Measurements from ENCODE around the gene SCLT1.

Gene SCLT1

DNA sequence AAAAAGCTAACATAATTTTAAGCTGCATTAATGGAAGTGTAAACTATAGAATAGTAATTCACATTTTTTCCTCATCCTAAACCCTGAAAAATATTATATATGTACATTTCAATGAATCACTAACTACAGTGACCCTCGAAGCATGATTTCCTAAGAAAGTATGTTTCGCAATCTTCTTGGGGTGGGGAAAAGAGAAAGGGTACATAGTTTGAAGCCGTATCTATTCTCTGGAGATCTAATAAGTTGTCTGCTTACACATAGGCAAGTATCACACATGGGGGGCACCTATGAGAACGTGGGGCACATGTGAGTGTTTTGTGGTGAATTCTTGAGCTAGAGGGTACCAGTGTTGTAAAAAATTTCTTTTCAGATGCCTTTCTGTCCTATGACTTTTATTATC is 212.7 kb downstream of the SCLT1 start:
- no peaks in the 10 kb centered on the region for H3K4me1 ChIP-seq (ENCODE audit: control insufficient read depth, insufficient read depth, low read length)
- no peak overlapping the region for H3K27ac ChIP-seq (ENCODE audit: low read length)
- H3K27me3 ChIP-seq (ENCODE audit: control insufficient read depth, insufficient read depth, low read length) = no peaks in the 10 kb centered on the region
- no peak for DNase-seq (ENCODE audit: low read depth, low spot score)
- no peaks in the 10 kb centered on the region for H3K36me3 ChIP-seq (ENCODE audit: control insufficient read depth, insufficient read depth, low read length)
- H3K4me3 ChIP-seq (ENCODE audit: low read length) = no peak overlapping the region
- no CpG with 5 or more reads among the region's 4 CpGs for WGBS (ENCODE audit: insufficient coverage, insufficient read length)
- no peaks in the 10 kb centered on the region for H3K9me3 ChIP-seq (ENCODE audit: control insufficient read depth, insufficient read depth, low read length)

GRCh38 chr4:128879971-128880370 is 213.4 kb downstream of the SCLT1 start:
- Histone ChIP-seq H3K4me1 (ENCODE audit: control insufficient read depth, insufficient read depth, low read length) (no peaks in the 10 kb centered on the region), H3K27me3 (ENCODE audit: control insufficient read depth, insufficient read depth, low read length) (no peaks in the 10 kb centered on the region), H3K4me3 (ENCODE audit: low read length) (no peak overlapping the region), H3K27ac (ENCODE audit: low read length) (no peak overlapping the region), H3K9me3 (ENCODE audit: control insufficient read depth, insufficient read depth, low read length) (no peaks in the 10 kb centered on the region), H3K36me3 (ENCODE audit: control insufficient read depth, insufficient read depth, low read length) (no peaks in the 10 kb centered on the region)
- no peak for DNase-seq (ENCODE audit: low read depth, low spot score)
- WGBS (ENCODE audit: insufficient coverage, insufficient read length) = no CpG with 5 or more reads among the region's 2 CpGs

DNA sequence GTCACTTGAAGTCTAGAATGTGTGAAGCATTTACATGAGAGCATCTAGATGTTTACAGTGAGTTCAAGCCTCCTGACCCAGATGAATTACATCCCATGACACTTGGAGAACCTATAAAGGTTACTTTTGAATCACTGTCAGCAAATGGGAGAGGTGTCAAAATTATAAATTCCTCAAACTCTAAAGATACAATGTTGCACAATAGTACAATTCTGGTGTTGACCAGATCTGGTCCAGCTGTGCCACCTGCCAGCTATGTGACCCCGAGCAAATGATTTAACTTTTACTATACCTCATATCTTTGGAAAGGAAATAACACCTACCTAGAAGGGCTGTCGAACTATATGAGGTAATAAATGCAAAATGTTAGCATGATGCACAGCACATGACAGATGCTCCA is 214.1 kb downstream of the SCLT1 start:
- no CpG with 5 or more reads among the region's 2 CpGs for WGBS (ENCODE audit: insufficient coverage, insufficient read length)

DNA sequence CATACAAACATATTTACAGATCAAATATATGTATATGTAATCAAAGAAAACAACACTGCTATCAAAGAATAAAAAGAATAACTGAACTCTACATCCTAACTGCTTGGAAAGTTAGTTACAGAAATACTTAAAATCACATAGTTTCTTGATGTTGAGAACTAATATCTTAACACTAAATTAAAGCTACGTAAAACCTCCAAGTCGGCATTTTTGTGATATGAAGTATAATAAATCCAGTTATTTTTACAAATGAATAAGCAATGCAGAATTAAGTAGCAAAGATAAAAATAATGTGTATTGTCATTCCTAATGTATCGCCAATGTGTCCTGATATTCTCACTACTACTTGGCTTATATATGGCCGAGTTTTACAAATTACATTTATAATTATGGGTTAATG is 215.4 kb downstream of the SCLT1 start:
- no peaks in the 10 kb centered on the region for H3K27me3 ChIP-seq (ENCODE audit: control insufficient read depth, insufficient read depth, low read length)
- H3K9me3 ChIP-seq (ENCODE audit: control insufficient read depth, insufficient read depth, low read length) = no peaks in the 10 kb centered on the region
- DNase-seq (ENCODE audit: low read depth, low spot score) = no peak
- H3K4me3 ChIP-seq (ENCODE audit: low read length) = no peak overlapping the region
- WGBS (ENCODE audit: insufficient coverage, insufficient read length) = no CpG with 5 or more reads among the region's 4 CpGs
- H3K4me1 ChIP-seq (ENCODE audit: control insufficient read depth, insufficient read depth, low read length) = 0 out of 2 replicates have a peak, but pooled peaks cover under 1% of the 10 kb centered on the region
- no peaks in the 10 kb centered on the region; the same call in 1 of the 2 replicates for H3K36me3 ChIP-seq (ENCODE audit: control insufficient read depth, insufficient read depth, low read length)
- H3K27ac ChIP-seq (ENCODE audit: low read length) = no peak overlapping the region

More for the DNA sequence above, 214.1 kb downstream of the SCLT1 start:
- no peak overlapping the region for H3K27ac ChIP-seq (ENCODE audit: low read length)
- no peaks in the 10 kb centered on the region for H3K4me1 ChIP-seq (ENCODE audit: control insufficient read depth, insufficient read depth, low read length)
- H3K27me3 ChIP-seq (ENCODE audit: control insufficient read depth, insufficient read depth, low read length) = no peaks in the 10 kb centered on the region
- no peaks in the 10 kb centered on the region for H3K36me3 ChIP-seq (ENCODE audit: control insufficient read depth, insufficient read depth, low read length)
- DNase-seq (ENCODE audit: low read depth, low spot score) = no peak
- H3K4me3 ChIP-seq (ENCODE audit: low read length) = no peak overlapping the region
- H3K9me3 ChIP-seq (ENCODE audit: control insufficient read depth, insufficient read depth, low read length) = no peaks in the 10 kb centered on the region

DNA sequence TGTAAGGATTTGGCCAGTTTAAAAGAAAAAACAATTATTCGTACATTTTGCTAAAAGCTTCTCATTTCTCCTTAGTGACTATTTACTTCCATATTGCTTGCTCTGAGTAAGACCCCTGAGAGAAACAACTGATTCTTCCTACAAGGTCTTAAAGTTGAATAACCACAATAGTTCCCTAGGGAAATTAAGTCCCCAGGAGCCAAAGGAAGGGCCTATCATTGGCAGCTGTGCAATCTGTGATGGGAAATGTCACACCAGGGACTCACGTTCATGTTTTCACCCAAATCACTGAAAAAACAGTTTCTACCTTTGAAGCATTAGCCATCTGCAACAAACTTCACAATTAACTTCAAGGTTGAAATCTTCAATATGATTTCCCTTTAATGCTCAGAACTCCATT is 217.1 kb downstream of the SCLT1 start:
- DNase-seq (ENCODE audit: low read depth, low spot score) = no peak
- H3K9me3 ChIP-seq (ENCODE audit: control insufficient read depth, insufficient read depth, low read length) = no peaks in the 10 kb centered on the region
- H3K27ac ChIP-seq (ENCODE audit: low read length) = no peak overlapping the region
- H3K4me1 ChIP-seq (ENCODE audit: control insufficient read depth, insufficient read depth, low read length) = 0 out of 2 replicates have a peak, but pooled peaks cover 1% of the 10 kb centered on the region
- no peak overlapping the region for H3K4me3 ChIP-seq (ENCODE audit: low read length)
- WGBS (ENCODE audit: insufficient coverage, insufficient read length) = no CpG with 5 or more reads among the region's 2 CpGs
- peaks cover 9% of the 10 kb centered on the region; the same call in 1 of the 2 replicates for H3K36me3 ChIP-seq (ENCODE audit: control insufficient read depth, insufficient read depth, low read length)
- no peaks in the 10 kb centered on the region for H3K27me3 ChIP-seq (ENCODE audit: control insufficient read depth, insufficient read depth, low read length)

GRCh38 chr4:128871948-128872347 is 221.4 kb downstream of the SCLT1 start:
- no CpG with 5 or more reads among the region's 9 CpGs for WGBS (ENCODE audit: insufficient coverage, insufficient read length)
- Histone ChIP-seq H3K27ac (ENCODE audit: low read length) (no peak overlapping the region), H3K36me3 (ENCODE audit: control insufficient read depth, insufficient read depth, low read length) (peaks cover 32% of the 10 kb centered on the region; the same call in 1 of the 2 replicates), H3K27me3 (ENCODE audit: control insufficient read depth, insufficient read depth, low read length) (no peaks in the 10 kb centered on the region), H3K9me3 (ENCODE audit: control insufficient read depth, insufficient read depth, low read length) (no peaks in the 10 kb centered on the region), H3K4me3 (ENCODE audit: low read length) (no peak overlapping the region), H3K4me1 (ENCODE audit: control insufficient read depth, insufficient read depth, low read length) (0 out of 2 replicates have a peak, but pooled peaks cover 1% of the 10 kb centered on the region)
- DNase-seq (ENCODE audit: low read depth, low spot score) = no peak

DNA sequence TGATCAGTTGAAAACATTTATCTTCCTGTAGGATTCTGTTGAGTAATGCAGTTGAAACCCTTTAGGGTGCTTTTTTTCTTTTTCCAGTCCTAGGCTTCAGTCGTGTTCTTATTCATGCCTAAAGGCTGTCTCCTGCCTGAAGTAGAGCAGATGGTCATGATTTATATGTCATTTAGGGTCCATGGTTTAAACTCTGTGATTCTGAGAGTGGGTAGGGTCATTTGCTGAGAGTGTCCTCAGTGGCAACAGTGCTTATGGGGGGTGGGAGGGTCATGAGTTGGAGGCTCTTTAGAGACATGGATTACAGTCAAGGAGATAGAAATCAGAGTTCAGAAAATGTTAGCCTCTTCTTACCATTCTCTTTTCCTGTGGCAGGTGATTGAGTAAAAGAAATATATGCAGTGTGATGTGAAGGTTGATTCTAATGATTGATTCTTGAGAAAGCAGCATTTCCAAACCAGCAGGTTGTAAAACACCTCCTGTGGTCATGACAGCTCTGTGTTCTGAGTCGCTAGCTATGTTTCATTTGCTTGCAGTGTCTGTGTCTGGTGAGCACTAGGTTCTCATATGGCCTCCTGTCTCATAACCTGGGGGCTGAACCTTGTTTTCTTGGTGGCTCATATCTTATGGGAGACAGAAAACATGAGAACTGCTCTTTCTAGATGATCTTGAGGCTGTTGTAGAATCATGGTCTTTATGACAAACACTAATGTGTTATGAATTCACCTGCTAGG is 223.4 kb downstream of the SCLT1 start:
- Histone ChIP-seq H3K27ac (ENCODE audit: low read length) (no peak overlapping the region), H3K27me3 (ENCODE audit: control insufficient read depth, insufficient read depth, low read length) (no peaks in the 10 kb centered on the region), H3K36me3 (ENCODE audit: control insufficient read depth, insufficient read depth, low read length) (peaks cover 40% of the 10 kb centered on the region; the same call in 1 of the 2 replicates), H3K4me3 (ENCODE audit: low read length) (no peak overlapping the region), H3K4me1 (ENCODE audit: control insufficient read depth, insufficient read depth, low read length) (0 out of 2 replicates have a peak, but pooled peaks cover 1% of the 10 kb centered on the region), H3K9me3 (ENCODE audit: control insufficient read depth, insufficient read depth, low read length) (no peaks in the 10 kb centered on the region)
- DNase-seq (ENCODE audit: low read depth, low spot score) = no peak
- WGBS (ENCODE audit: insufficient coverage, insufficient read length) = no CpG with 5 or more reads among the region's 2 CpGs

- WGBS (ENCODE audit: insufficient coverage, insufficient read length) = no CpG with 5 or more reads among the region's 3 CpGs
- H3K4me1 ChIP-seq (ENCODE audit: control insufficient read depth, insufficient read depth, low read length) = peaks cover 3% of the 10 kb centered on the region; the same call in 1 of the 2 replicates
- peaks cover 43% of the 10 kb centered on the region; the same call in 1 of the 2 replicates for H3K36me3 ChIP-seq (ENCODE audit: control insufficient read depth, insufficient read depth, low read length)
- H3K9me3 ChIP-seq (ENCODE audit: control insufficient read depth, insufficient read depth, low read length) = no peaks in the 10 kb centered on the region
- H3K27ac ChIP-seq (ENCODE audit: low read length) = no peak overlapping the region
- no peaks in the 10 kb centered on the region for H3K27me3 ChIP-seq (ENCODE audit: control insufficient read depth, insufficient read depth, low read length)
- no peak for DNase-seq (ENCODE audit: low read depth, low spot score)
- no peak overlapping the region for H3K4me3 ChIP-seq (ENCODE audit: low read length)
These were observed 224.6 kb downstream of the SCLT1 start for GRCh38 chr4:128868758-128869157.

DNA sequence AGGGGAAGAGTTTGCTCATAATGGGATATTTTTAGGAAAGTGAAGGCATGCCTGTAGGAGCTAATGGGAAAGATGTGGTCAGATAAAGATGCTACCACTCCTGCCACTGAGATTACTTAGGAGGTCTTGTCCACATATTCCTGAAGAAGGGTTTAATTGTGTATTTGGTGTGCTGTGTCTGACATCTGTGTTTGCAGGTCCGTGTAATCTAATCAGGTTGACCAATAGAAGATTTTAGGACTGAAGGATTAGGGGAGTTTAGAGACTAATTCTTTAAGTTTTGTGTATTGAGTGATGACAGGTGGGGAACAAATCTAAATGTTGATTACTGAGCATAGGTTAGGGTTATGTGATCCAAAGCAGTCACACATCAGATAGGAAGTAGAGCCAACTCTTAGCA is 226.6 kb downstream of the SCLT1 start:
- DNase-seq (ENCODE audit: low read depth, low spot score) = no peak
- Histone ChIP-seq H3K27me3 (ENCODE audit: control insufficient read depth, insufficient read depth, low read length) (no peaks in the 10 kb centered on the region), H3K4me3 (ENCODE audit: low read length) (no peak overlapping the region), H3K36me3 (ENCODE audit: control insufficient read depth, insufficient read depth, low read length) (peaks cover 57% of the 10 kb centered on the region), H3K27ac (ENCODE audit: low read length) (no peak overlapping the region), H3K4me1 (ENCODE audit: control insufficient read depth, insufficient read depth, low read length) (peaks cover 9% of the 10 kb centered on the region), H3K9me3 (ENCODE audit: control insufficient read depth, insufficient read depth, low read length) (no peaks in the 10 kb centered on the region)
- no CpG with 5 or more reads among the region's 1 CpG for WGBS (ENCODE audit: insufficient coverage, insufficient read length)

DNA sequence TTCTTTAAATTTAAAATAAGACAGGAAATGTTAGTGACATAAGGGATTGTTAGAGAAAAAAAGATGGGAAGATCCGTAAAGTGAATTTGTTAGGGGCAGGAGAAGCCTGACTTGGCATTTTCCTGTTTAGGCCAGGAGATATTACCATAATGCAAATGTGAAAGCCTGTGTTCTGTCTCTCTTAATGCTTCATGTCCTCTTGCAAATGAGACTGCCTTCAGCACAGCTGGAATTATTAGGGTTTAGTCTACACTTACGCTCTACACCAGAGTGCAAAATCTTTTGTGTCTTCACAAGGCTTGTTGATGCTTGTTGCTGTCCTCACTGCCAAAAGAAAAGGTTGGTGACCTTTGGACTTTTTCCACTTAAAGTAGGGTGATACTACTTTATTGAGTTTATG is 227.1 kb downstream of the SCLT1 start:
- H3K36me3 ChIP-seq (ENCODE audit: control insufficient read depth, insufficient read depth, low read length) = peaks cover 57% of the 10 kb centered on the region
- no CpG with 5 or more reads among the region's 2 CpGs for WGBS (ENCODE audit: insufficient coverage, insufficient read length)

DNA sequence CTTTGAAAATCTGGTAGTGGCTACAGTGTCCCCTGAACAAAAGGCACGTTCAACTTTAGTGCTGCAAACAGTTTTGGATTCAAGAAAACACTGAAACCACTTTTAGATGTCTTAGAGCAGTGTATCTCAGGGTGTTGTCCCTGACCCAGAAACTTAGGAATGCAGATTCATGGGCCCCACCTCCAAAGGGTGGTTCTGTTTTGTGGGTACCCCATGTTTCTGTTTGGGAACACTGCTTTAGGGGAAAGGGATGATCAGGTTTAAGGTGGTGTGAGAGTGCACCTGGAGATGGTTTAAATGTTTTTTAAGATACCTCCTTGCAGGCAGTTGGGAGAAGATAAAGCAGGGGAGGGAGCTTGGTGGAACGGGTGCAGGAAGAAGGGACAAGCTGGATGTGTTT is 228.2 kb downstream of the SCLT1 start:
- H3K36me3 ChIP-seq (ENCODE audit: control insufficient read depth, insufficient read depth, low read length) = peaks cover 54% of the 10 kb centered on the region
- H3K9me3 ChIP-seq (ENCODE audit: control insufficient read depth, insufficient read depth, low read length) = no peaks in the 10 kb centered on the region
- no CpG with 5 or more reads among the region's 2 CpGs for WGBS (ENCODE audit: insufficient coverage, insufficient read length)
- H3K4me1 ChIP-seq (ENCODE audit: control insufficient read depth, insufficient read depth, low read length) = peaks cover 9% of the 10 kb centered on the region
- no peaks in the 10 kb centered on the region for H3K27me3 ChIP-seq (ENCODE audit: control insufficient read depth, insufficient read depth, low read length)
- DNase-seq (ENCODE audit: low read depth, low spot score) = no peak
- no peak overlapping the region for H3K4me3 ChIP-seq (ENCODE audit: low read length)
- H3K27ac ChIP-seq (ENCODE audit: low read length) = no peak overlapping the region

More for the DNA sequence above, 227.1 kb downstream of the SCLT1 start:
- Histone ChIP-seq H3K4me3 (ENCODE audit: low read length) (no peak overlapping the region), H3K27me3 (ENCODE audit: control insufficient read depth, insufficient read depth, low read length) (no peaks in the 10 kb centered on the region), H3K27ac (ENCODE audit: low read length) (no peak overlapping the region), H3K9me3 (ENCODE audit: control insufficient read depth, insufficient read depth, low read length) (no peaks in the 10 kb centered on the region), H3K4me1 (ENCODE audit: control insufficient read depth, insufficient read depth, low read length) (peaks cover 9% of the 10 kb centered on the region)
- no peak for DNase-seq (ENCODE audit: low read depth, low spot score)

Measured in iPS DF 6.9 (cell line).